ENCODE results near the gene CHDH. TPM values are rescaled to one million over a fixed set of nuclear protein-coding genes. Genes with fewer than 3 reads are reported as not detected.

Gene CHDH
- total RNA-seq, 1 donor from 2014 or later = 0.60 TPM

DNA sequence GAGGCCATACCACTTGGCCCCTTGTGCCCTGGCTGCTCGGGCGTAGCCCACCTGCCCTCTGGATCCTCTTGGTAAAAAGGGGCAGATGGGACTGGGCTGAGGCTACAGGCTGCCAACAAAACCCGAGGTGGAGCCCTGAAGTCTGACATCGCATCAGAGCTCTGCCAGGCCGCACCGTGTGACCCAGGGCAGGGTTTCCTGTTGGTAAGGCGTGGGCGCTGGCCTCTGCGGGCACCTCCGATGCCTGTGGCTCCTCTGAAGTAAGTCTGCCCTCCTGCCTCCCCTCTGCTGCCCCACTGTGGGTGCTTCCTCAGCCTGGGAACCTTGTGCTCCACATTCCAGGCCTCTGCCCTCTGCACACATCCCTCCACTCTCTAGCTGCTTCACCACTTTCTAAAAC lies 8.9 kb downstream of the CHDH start:
- no peak overlapping the region for H3K4me3 Mint-ChIP-seq (ENCODE audit: unreplicated experiment)
- TF ChIP-seq, protein P1, sequence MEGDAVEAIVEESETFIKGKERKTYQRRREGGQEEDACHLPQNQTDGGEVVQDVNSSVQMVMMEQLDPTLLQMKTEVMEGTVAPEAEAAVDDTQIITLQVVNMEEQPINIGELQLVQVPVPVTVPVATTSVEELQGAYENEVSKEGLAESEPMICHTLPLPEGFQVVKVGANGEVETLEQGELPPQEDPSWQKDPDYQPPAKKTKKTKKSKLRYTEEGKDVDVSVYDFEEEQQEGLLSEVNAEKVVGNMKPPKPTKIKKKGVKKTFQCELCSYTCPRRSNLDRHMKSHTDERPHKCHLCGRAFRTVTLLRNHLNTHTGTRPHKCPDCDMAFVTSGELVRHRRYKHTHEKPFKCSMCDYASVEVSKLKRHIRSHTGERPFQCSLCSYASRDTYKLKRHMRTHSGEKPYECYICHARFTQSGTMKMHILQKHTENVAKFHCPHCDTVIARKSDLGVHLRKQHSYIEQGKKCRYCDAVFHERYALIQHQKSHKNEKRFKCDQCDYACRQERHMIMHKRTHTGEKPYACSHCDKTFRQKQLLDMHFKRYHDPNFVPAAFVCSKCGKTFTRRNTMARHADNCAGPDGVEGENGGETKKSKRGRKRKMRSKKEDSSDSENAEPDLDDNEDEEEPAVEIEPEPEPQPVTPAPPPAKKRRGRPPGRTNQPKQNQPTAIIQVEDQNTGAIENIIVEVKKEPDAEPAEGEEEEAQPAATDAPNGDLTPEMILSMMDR (IDR thresholded peaks at IDR 0.05) = no peak
- H3K36me3 Mint-ChIP-seq (ENCODE audit: low read depth) = no peaks in the 10 kb centered on the region
- H3K9me3 Mint-ChIP-seq (ENCODE audit: low read depth) = no peaks in the 10 kb centered on the region
- no peaks in the 10 kb centered on the region for H3K27me3 Mint-ChIP-seq (ENCODE audit: low read depth)
- H3K27ac Mint-ChIP-seq (ENCODE audit: unreplicated experiment) = no peak overlapping the region
- H3K4me1 Mint-ChIP-seq (ENCODE audit: low read depth) = no peaks in the 10 kb centered on the region
- DNase-seq (ENCODE audit: low spot score) = no peak

DNA sequence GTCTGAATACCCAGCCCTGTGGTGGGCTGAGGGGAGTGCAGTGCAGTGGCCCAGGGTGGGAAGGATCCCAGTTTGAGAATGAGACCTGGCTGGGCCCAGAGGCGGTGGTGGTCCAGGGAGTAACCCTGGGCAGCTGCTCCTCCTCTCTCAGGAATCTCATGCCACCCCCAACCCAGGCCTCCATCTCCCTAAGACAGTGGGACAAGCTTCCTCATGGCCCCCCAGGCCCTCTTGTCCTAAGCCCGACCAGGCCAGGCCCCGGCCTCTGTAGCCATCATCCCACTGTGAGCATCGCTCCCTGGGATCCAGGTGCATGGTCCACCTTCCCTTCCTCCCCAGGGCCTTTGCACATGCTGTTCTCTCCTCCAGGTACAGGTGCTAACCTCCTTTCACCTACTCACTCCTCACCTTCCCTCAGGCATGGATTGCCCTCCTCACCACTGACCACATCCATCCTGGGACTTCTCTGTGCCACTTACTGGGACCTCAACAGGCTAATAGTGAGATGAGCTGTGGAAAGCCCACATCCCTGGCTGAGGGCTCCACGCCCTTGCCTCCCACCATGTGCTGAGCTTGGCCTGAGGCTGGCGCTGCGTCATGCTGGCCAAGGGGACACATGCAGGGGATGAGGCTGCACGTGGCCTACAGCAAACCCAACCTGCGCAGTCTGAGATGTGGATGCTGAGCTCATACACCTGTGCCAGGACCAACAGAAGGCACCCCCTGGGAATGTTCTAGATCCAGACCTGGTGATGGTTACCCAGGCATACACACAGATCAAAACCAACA lies 9.9 kb downstream of the CHDH start:
- H3K27ac Mint-ChIP-seq (ENCODE audit: unreplicated experiment) = no peak overlapping the region
- H3K27me3 Mint-ChIP-seq (ENCODE audit: low read depth) = no peaks in the 10 kb centered on the region
- H3K9me3 Mint-ChIP-seq (ENCODE audit: low read depth) = no peaks in the 10 kb centered on the region
- no peaks in the 10 kb centered on the region for H3K4me1 Mint-ChIP-seq (ENCODE audit: low read depth)
- no peak for DNase-seq (ENCODE audit: low spot score)
- H3K36me3 Mint-ChIP-seq (ENCODE audit: low read depth) = no peaks in the 10 kb centered on the region
- TF ChIP-seq, protein P1 (IDR thresholded peaks at IDR 0.05) = no peak
- no peak overlapping the region for H3K4me3 Mint-ChIP-seq (ENCODE audit: unreplicated experiment)

DNA sequence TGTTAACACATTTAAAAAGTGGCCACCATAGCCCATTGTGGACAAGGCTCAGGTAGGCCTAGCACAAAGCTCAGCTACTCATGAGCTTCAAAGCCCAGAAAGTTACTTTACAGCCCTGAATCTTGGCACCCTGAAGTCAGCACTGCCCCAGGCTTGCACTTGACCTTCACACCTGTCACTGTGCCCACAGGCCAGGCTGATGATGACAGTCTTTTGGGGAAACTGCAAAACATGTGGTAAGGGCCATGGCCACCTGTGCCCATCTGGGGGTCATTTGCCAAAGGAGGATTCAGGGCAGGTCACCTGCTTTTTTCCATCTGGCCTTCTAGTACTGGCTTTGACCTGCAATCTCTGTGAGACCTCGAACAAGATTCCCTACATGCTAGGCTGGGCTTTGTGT lies 11.0 kb downstream of the CHDH start:
- TF ChIP-seq, protein P1 (IDR thresholded peaks at IDR 0.05) = no peak
- no peak for DNase-seq (ENCODE audit: low spot score)
- no peak overlapping the region for H3K27ac Mint-ChIP-seq (ENCODE audit: unreplicated experiment)
- H3K4me1 Mint-ChIP-seq (ENCODE audit: low read depth) = no peaks in the 10 kb centered on the region
- H3K36me3 Mint-ChIP-seq (ENCODE audit: low read depth) = no peaks in the 10 kb centered on the region
- H3K27me3 Mint-ChIP-seq (ENCODE audit: low read depth) = no peaks in the 10 kb centered on the region
- H3K9me3 Mint-ChIP-seq (ENCODE audit: low read depth) = no peaks in the 10 kb centered on the region
- no peak overlapping the region for H3K4me3 Mint-ChIP-seq (ENCODE audit: unreplicated experiment)

DNA sequence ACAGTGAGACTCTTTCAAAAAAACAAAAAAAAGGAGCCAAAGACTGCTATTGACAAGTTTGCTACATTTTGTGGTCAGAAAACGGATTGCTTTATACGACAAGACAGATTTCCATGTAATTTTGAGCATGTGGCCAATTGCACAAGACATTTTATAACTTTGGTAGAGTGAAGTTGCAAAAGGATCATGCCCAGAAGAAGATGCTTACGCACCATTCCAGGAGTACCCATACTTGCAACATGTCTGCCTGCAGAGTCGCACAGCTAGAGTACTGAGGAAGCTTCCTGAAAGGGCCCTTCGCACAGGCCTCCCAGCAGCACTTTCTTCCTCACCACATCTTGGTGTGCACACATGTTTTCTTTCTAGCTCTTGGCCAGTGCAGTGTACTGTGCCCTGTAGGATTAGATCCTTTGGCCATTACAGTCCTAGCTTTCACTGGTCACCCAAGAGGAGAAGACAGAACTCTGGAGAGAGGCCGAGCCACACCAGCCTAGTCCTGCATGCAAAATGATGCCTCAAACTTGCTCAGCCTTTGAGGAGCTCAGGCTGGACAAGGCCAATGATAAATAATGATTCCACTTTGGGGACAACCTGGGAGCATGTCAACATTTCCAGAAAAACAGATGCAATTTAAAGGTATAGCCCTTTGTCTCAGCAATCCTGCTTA lies 11.7 kb downstream of the CHDH start:
- H3K9me3 Mint-ChIP-seq (ENCODE audit: low read depth) = no peaks in the 10 kb centered on the region
- H3K36me3 Mint-ChIP-seq (ENCODE audit: low read depth) = no peaks in the 10 kb centered on the region
- no peaks in the 10 kb centered on the region for H3K4me1 Mint-ChIP-seq (ENCODE audit: low read depth)
- H3K4me3 Mint-ChIP-seq (ENCODE audit: unreplicated experiment) = no peak overlapping the region
- TF ChIP-seq, protein P1 (IDR thresholded peaks at IDR 0.05) = no peak
- H3K27ac Mint-ChIP-seq (ENCODE audit: unreplicated experiment) = no peak overlapping the region
- H3K27me3 Mint-ChIP-seq (ENCODE audit: low read depth) = no peaks in the 10 kb centered on the region
- DNase-seq (ENCODE audit: low spot score) = no peak

DNA sequence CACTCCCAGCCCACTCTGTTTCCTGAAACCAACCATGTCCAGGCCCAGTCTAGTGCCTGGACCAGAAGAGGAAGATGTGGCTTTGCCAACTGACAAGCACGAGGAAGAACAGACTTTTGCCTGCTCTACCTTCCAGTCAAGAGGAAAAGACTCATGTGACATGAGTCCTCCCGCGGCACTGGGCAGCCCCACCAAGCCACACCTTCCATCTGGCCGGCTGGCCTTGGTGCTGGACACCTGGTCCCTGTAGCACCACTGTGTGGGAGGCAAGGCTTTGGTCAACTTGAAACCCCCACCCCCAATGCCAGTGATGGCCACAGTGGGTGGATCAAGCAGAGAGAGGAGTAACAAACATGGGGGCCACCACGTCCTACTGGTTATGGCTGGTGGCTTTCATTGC lies 12.5 kb downstream of the CHDH start:
- H3K4me3 Mint-ChIP-seq (ENCODE audit: unreplicated experiment) = no peak overlapping the region
- no peaks in the 10 kb centered on the region for H3K27me3 Mint-ChIP-seq (ENCODE audit: low read depth)
- H3K9me3 Mint-ChIP-seq (ENCODE audit: low read depth) = no peaks in the 10 kb centered on the region

More for the DNA sequence above, 12.5 kb downstream of the CHDH start:
- Mint-ChIP-seq H3K36me3 (ENCODE audit: low read depth) (no peaks in the 10 kb centered on the region), H3K4me1 (ENCODE audit: low read depth) (no peaks in the 10 kb centered on the region), H3K27ac (ENCODE audit: unreplicated experiment) (no peak overlapping the region)
- TF ChIP-seq, protein P1 (IDR thresholded peaks at IDR 0.05) = no peak
- DNase-seq (ENCODE audit: low spot score) = no peak
